Gastroesophageal sphincter (tissue), 3 donors: Measurements from ENCODE around the gene RYR3.

Experiments used
- CTCF ChIP-seq, 4 experiments: fragments of 200-600 bp in 2 of 4; fragments of 450-650 bp in 2 of 4; sonication (generic) in 1 of 4; IDR thresholded peaks; one replicate each; pipeline ENCODE4 v1.5.1; 2017 to 2019; ENCODE audit warnings: antibody characterized with exemption in 4 of 4, mild to moderate bottlenecking in 2 of 4, moderate library complexity in 2 of 4
- POLR2A ChIP-seq, 2 donors: fragments of 450-650 bp; IDR thresholded peaks; one replicate each; pipeline ENCODE4 v1.6.1; 2017; ENCODE audit warnings: antibody characterized with exemption in 2 of 2, mild to moderate bottlenecking in 2 of 2, moderate library complexity in 1 of 2
- POLR2AphosphoS5 ChIP-seq: sonication (generic); formaldehyde crosslinking; IDR thresholded peaks from one replicate; pipeline ENCODE4 v1.6.1; 2017; ENCODE audit warnings: antibody characterized with exemption

GRCh38 chr15:33701304-33701696, 390.5 kb downstream of the RYR3 start:
- TF ChIP-seq POLR2AphosphoS5: no peak
- TF ChIP-seq POLR2A (IDR thresholded peaks at IDR 0.05): no peak
- no peak for TF ChIP-seq CTCF (IDR thresholded peaks at IDR 0.05)
